Prostate gland (tissue), 2 donors: ENCODE data around the gene CYBA. TPM values are rescaled to one million over a fixed set of nuclear protein-coding genes. Genes with fewer than 3 reads are reported as not detected.

Experiments
- DNase-seq: peaks from one replicate; pipeline ENCODE4 v3.0.0-alpha.2; 2019; ENCODE audit warnings: low spot score
- H3K27ac ChIP-seq, 2 donors: fragments of 200-600 bp; sonication (generic); 2 replicates each; pipeline ENCODE4 v1.5.1; 2017 to 2019
- H3K27me3 ChIP-seq: fragments of 200-600 bp; sonication (generic); replicated peaks from 2 replicates; pipeline ENCODE4 v1.5.1; 2019; ENCODE audit not compliant: insufficient read depth
- H3K36me3 ChIP-seq, 2 donors: fragments of 200-600 bp; sonication (generic); 1 replicate in 1 of 2; 2 replicates in 1 of 2; pipeline versions ENCODE4 v1.5.1 to v1.8.1; 2017 to 2019
- H3K4me1 ChIP-seq: fragments of 200-600 bp; sonication (generic); replicated peaks from 2 replicates; pipeline ENCODE4 v1.5.1; 2019
- H3K4me3 ChIP-seq, 2 donors: fragments of 200-600 bp; sonication (generic); 2 replicates each; pipeline ENCODE4 v1.5.1; 2017 to 2019
- H3K9me3 ChIP-seq: fragments of 200-600 bp; sonication (generic); 2 replicates; pipeline ENCODE4 v1.5.1; 2017
- CTCF ChIP-seq, 4 experiments: fragments of 200-600 bp in 2 of 4; fragments of 450-650 bp in 2 of 4; sonication (generic) in 2 of 4; IDR thresholded peaks; 1 replicate in 3 of 4; 2 replicates in 1 of 4; pipeline ENCODE4 v1.5.1; 2016 to 2019; ENCODE audit warnings: antibody characterized with exemption in 4 of 4, mild to moderate bottlenecking in 2 of 4, moderate library complexity in 2 of 4
- POLR2A ChIP-seq: fragments of 450-650 bp; IDR thresholded peaks from one replicate; pipeline ENCODE4 v1.6.1; 2016; ENCODE audit warnings: antibody characterized with exemption, mild to moderate bottlenecking
- POLR2AphosphoS5 ChIP-seq: sonication (generic); formaldehyde crosslinking; IDR thresholded peaks from one replicate; pipeline ENCODE4 v1.6.1; 2017; ENCODE audit warnings: antibody characterized with exemption
- WGBS: methylation state at CpG from one replicate; pipeline ENCODE4 v1.1.5; 2018; 5-methylcytosine and 5-hydroxymethylcytosine counted together
- intact Hi-C: fragments of 100-400 bp; cut with DNase I; formaldehyde crosslinking; loops from one replicate; pipeline ENCODE4 v1.14.2; 2022
- total RNA-seq, 2 donors: library from RNA; depleted of rRNA; stranded (reverse); fragments of >200 nt; gene quantifications; one replicate each; pipeline ENCODE4 v1.1.0, GENCODE V29; 2016

Gene CYBA
- total RNA-seq, 2 donors from 2014 or later, result 86.0 to 155 TPM

DNA sequence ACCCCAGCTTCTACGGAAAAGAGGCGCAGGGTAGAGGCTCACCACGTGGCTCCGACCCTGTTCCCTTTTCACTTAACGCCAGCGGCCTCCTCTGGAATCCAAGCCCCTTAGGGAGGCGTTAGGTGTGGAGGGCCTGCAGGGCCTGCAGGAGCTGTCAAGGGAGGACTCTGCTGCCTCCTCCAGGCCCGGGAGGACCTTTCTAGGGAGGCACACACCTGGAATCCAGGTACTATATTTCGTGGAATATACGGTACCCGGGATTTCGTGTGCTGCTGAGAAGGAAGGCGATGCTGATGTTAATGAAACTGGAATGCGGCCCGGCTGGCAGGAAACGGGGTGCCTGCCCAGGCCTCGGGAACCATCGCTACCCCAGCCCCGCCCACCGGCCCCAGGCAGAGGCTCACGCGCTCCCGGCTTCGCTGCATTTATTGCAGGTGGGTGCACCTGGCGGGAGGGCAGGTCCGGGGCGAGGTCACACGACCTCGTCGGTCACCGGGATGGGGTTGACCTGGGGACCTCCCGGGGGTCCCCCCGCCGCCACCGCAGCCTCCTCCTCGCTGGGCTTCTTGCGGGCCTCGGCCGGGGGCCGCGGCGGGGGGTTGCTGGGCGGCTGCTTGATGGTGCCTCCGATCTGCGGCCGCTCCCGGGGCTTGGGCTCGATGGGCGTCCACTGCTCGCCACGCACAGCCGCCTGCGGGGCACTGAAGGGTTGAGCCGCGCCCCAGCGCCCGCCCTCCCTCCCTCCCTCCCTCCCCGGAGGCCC, 7.8 kb downstream of the CYBA start:
- 77% methylated on average over 52 of the region's 58 CpGs for WGBS
- TF ChIP-seq CTCF (IDR thresholded peaks at IDR 0.05), result no peak
- no peak for TF ChIP-seq POLR2A
- TF ChIP-seq POLR2AphosphoS5, result no peak
- H3K27ac ChIP-seq, result no peak overlapping the region

DNA sequence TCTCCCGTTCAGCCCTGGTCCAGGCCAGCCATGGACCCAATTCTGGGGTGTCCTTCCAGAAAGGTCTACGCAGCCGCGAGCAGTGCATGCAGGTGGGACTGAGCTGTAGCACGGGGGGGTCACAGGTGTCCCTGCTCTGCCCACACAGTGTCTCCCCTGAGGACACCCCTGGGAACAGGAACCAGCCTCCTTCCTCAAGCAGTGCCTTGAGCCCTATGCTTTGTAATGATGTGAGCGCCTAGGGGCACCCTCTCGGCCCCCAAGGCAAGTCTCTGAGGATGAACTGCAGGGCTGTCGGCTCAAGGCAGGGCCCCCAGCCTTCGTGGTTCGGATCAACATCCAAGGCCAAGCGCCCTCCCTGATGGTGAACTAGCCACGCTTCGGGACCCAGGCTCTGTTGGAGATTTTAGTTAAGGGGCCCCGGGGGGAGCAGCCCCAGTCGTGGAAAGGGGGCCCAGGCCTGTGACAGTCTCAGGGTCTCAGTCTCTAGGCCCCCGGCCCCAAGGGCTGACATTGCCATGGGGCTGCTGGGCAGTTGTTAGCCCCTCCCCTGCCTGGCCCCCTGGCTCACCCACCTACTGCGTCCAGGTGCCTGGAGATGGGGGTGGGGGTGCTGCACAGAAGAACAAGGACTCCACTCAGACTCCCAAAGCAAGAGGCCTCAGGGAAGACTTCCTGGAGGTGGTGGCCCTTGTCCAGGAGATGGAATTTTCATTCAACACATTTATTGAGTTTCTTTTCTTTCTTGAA, 10.2 kb downstream of the CYBA start:
- Histone ChIP-seq H3K27ac (no peak overlapping the region), H3K4me1 (no peaks in the 10 kb centered on the region), H3K27me3 (peaks cover 17% of the 10 kb centered on the region), H3K36me3 (no peaks in the 10 kb centered on the region), H3K9me3 (no peaks in the 10 kb centered on the region), H3K4me3 (no peak overlapping the region)
- intact Hi-C loops, result no loop called here
- DNase-seq, result no peak
- WGBS, result 61% methylated on average over 15 of the region's 17 CpGs
- TF ChIP-seq POLR2A (no peak), POLR2AphosphoS5 (no peak), CTCF (IDR thresholded peaks at IDR 0.05) (no peak)

More for the DNA sequence above, 7.8 kb downstream of the CYBA start:
- H3K4me3 ChIP-seq, result no peak overlapping the region
- H3K36me3 ChIP-seq, result no peaks in the 10 kb centered on the region
- H3K4me1 ChIP-seq, result no peaks in the 10 kb centered on the region
- DNase-seq, result no peak
- H3K9me3 ChIP-seq, result no peaks in the 10 kb centered on the region
- intact Hi-C loops, result no loop called here
- peaks cover 17% of the 10 kb centered on the region for H3K27me3 ChIP-seq

DNA sequence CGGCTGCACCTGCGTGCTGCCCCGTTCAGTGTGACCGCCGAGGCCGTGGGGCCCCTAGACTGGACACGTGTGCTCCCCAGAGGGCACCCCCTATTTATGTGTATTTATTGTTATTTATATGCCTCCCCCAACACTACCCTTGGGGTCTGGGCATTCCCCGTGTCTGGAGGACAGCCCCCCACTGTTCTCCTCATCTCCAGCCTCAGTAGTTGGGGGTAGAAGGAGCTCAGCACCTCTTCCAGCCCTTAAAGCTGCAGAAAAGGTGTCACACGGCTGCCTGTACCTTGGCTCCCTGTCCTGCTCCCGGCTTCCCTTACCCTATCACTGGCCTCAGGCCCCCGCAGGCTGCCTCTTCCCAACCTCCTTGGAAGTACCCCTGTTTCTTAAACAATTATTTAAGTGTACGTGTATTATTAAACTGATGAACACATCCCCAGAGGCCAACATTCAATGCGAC, 10.8 kb downstream of the CYBA start:
- no peaks in the 10 kb centered on the region for H3K9me3 ChIP-seq
- 48% methylated on average over 13 of the region's 13 CpGs for WGBS
- peaks cover 17% of the 10 kb centered on the region for H3K27me3 ChIP-seq
- no peak overlapping the region for H3K4me3 ChIP-seq
- TF ChIP-seq POLR2AphosphoS5 (no peak), POLR2A (no peak), CTCF (IDR thresholded peaks at IDR 0.05) (no peak)
- no peak overlapping the region for H3K27ac ChIP-seq
- no peak for DNase-seq
- no peaks in the 10 kb centered on the region for H3K4me1 ChIP-seq
- intact Hi-C loops, result no loop called here
- no peaks in the 10 kb centered on the region for H3K36me3 ChIP-seq

DNA sequence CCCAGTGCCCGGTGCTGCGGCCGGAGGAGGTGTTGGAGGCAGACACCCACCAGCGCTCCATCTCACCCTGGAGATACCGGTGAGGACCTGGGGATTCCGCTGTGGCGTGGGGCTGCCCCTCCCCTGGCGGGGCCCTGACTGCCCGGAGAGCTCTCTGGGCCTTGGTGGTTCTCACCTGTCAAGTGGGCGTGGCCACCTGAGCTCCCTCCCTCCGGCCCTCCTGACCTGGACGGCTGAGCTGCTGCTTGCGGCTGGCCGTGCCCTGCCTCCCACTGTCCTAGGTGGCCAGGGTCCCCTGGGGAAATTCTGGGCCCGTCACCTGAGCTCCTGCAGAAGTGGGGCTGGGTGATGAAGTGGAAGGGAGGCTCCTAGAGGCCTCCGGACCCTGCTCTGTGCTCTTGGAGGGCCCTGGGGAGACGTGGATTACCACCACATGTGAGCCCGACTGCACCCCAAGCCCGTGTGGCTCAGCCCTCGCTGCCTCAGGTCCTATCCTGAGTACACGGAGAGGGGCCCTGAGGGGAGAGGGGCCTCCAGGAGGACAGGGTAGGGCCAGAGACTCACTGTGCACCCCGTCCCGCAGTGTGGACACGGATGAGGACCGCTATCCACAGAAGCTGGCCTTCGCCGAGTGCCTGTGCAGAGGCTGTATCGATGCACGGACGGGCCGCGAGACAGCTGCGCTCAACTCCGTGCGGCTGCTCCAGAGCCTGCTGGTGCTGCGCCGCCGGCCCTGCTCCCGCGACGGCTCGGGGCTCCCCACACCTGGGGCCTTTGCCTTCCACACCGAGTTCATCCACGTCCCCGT, 11.4 kb downstream of the CYBA start:
- Histone ChIP-seq H3K27me3 (peaks cover 17% of the 10 kb centered on the region), H3K36me3 (no peaks in the 10 kb centered on the region), H3K27ac (no peak overlapping the region), H3K9me3 (no peaks in the 10 kb centered on the region), H3K4me3 (no peak overlapping the region), H3K4me1 (no peaks in the 10 kb centered on the region)
- TF ChIP-seq POLR2AphosphoS5 (no peak), CTCF (IDR thresholded peaks at IDR 0.05) (no peak), POLR2A (no peak)
- intact Hi-C loops, result no loop called here
- WGBS, result 35% methylated on average over 43 of the region's 45 CpGs
- DNase-seq, result no peak
